Testis (tissue), 2 donors: ENCODE results near the gene SYNPO.

Experiments used
- CTCF ChIP-seq, 3 experiments: fragments of 450-650 bp in 2 of 3; fragments of 200-600 bp in 1 of 3; sonication (generic) in 1 of 3; IDR thresholded peaks; one replicate each; pipeline ENCODE4 v1.5.1; 2016 to 2019; ENCODE audit warnings: antibody characterized with exemption in 3 of 3, mild to moderate bottlenecking in 2 of 3, moderate library complexity in 1 of 3
- POLR2A ChIP-seq: fragments of 450-650 bp; IDR thresholded peaks from one replicate; pipeline ENCODE4 v1.6.1; 2017; ENCODE audit warnings: antibody characterized with exemption, mild to moderate bottlenecking, moderate library complexity

- TF ChIP-seq CTCF (IDR thresholded peaks at IDR 0.05) (no peak), POLR2A (no peak)
Observed at GRCh38 chr5:150694612-150695011, 54.2 kb downstream of the SYNPO start.
